DMS53 treated with DMSO at 0.1 percent for 48 hours (cell line): ENCODE results near the gene TAP1.
A peak's percentile ranks its signal among the peaks of the same experiment; 100 is the strongest.

ENCODE experiments used
- DNase-seq: peaks from one replicate; lab custom pipeline; 2025; ENCODE audit not compliant: unreplicated experiment; lab: John Stamatoyannopoulos, UW

Gene TAP1

GRCh38 chr6:32865724-32866443 lies 12.4 kb upstream of the TAP1 start:
- no peak for DNase-seq

DNA sequence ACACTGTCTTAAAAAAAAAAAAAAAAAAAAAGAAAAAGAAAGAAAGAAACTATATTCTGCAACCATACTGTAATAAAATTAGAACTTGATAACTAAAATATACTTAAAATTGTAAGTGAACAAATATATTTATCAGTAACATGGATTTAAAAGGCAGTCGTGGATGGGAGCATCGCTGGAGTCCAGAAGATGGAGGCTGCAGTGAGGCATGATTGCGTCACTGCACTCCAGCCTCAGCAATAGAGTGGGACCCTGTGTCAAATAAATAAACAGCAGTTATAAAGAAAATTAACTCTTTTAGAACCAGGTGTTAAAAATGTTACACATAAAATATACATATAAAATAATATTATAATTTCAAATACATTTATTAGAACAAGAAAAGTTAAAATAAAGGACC lies 9.2 kb upstream of the TAP1 start:
- no peak for DNase-seq

DNA sequence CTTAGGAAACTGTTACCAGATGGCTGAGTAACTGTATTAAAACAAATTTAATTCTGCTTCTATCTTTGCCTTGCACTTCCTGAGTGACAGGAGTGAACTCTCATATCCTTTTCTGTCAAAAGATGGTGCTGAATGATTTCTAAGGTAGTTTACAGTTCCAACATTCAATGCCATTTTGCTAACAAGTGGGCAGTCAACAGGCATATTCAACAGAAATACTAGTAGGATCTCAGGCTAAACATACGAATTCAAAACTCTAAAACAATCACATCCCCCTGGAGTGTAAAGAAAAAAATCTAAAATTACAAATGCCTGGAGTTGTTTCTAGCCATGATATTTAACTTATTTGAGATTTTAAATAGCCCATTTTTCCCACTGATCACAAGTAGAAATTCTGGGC lies 7.2 kb upstream of the TAP1 start:
- DNase-seq = no peak

DNA sequence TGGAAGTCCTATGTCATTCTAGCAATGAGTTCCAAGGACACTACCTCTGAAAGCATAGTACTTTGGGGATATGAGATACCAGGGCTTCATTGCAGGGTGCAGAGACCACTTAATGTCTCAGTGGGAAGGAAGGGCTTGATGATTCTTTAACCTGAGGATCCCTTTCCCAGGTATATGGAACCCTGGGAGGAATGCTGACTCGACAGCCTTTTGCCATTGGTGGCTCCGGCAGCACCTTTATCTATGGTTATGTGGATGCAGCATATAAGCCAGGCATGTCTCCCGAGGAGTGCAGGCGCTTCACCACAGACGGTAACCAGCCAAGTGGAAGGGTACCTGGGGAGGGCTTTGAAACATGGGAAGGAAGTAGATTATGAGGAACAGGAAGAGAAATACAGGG lies 4.7 kb upstream of the TAP1 start:
- no peak for DNase-seq

GRCh38 chr6:32857156-32857891 lies 3.8 kb upstream of the TAP1 start:
- DNase-seq = no peak

GRCh38 chr6:32855467-32856174 lies 2.1 kb upstream of the TAP1 start:
- no peak for DNase-seq

DNA sequence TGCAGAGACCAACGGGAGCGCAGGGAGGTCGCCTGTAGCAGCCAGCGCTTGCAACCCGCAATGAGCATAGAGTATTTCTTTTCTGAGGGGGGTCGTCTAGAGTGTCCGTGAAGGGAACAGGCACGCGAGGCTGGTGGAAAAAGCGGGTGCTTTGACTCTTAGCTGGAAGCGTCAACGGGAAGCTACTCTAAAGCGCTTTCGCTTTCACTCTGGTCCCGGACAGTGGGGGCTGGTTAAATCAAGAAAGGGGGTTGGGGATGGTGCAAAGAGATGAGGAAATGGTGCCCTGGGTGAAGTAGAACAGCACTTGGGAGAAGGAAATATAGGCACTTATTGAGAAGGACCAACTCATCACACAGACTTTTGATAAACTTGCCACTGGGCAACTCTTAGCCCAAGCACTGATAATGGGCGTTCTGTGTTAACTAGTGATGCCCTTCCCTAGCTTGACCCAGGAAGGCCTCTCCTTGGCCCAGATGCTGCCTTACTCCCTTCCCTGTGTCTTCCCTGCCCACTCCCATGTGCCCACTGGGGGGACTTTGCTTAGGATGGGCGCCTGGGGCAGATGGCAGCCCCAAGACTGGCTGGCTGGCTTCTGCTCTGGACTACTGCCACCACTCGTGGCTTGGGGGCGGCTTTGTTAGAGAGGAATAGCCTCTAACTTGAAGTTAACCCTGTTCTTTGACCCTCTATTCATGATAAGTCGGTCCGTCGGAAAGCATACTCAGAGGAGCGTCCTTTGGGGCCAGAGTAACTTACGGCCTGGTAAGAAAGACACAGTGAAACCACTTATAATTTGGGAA lies 1.1 kb upstream of the TAP1 start:
- DNase-seq = peak; percentile 45

DNA sequence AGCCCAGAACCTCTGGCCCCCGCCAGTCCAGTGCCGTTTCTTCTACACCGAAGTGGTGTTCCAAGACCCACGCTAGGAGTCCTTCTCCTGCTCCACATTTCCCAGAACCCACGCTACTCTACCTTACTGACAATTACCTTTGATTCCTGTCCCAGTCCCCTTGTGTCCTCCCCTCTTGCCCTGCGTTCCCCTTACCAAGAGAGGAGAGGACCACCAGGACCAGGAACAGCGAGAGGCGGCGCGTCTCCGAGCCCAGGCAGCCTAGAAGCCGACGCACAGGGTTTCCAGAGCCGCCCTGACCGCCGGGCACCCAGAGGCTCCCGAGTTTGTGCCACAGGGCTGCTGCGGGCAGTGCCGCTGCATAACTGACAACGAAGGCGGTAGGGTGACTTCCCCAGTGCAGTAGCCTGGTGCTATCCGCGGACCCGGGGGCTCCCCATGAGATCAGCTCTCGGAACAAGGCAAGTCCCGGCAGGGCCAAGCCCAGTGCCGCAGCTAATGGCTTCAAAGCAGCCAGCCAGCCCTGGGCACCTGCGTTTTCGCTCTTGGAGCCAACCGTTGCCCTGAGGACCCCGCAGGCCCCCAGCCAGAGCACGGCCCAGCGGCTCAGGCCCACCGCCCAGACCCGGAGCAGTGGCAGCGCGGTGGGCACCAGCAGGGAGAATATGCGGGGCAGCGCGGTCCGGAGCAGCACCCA lies 512 bp downstream of the TAP1 start:
- DNase-seq = no peak

DNA sequence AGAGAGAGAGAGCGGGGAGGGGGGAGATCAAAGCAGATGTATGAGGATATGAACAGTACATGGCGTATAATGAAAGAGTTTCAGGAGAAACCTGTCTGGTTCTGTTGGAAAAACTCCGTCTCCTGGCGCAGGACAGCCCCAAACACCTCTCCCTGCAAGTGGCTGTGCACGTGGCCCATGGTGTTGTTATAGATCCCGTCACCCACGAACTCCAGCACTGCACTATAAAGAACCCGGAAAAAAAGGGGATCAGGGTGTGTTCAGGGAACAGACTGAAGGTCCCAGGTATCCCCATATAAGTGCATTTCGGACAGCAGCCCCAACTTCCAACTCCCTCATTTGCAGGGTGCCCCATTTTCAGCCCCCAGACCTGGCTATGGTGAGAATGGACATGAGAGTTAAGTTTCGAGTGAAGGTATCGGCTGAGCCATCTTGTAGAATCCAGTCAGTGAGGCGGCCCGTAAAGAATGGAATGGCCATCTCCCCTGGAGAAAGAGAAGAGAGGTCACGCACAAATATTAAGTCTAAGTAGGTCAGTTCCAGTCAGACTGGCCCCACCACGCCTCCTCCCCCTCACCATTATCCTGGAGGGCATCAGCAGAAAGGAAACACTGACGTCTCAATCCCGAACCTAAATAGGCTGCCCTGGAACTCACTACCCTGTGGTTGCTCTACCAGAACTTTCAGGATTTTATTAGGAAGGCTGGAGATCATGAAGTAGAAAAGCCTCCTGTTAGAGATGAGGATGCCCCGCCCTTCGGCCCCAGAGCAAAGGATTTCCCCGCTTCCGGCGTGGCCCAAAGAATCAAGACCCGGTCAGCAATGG lies 1.3 kb downstream of the TAP1 start:
- no peak for DNase-seq

DNA sequence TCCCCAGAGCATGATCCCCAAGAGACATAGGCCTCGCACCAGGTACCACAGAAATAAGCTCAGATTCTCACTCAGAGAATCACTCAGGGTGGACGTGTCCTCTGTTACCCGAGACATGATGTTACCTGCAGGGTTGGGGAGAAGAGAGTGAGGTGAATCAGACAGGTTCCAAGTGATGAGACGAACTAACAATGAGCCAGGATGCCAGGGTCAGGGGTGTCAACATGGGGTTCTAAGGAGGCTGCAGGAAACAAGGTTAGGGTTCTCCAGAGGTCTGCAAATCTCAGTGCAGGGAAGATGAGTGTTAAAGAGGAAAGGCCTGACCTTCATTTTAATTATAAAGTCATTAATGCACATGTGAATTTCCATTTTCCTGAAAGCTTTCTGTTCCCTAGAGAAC lies 2.5 kb downstream of the TAP1 start:
- DNase-seq = no peak

GRCh38 chr6:32849126-32849525 lies 4.4 kb downstream of the TAP1 start:
- DNase-seq = no peak

- DNase-seq = no peak
Measured at GRCh38 chr6:32847795-32848194, 5.7 kb downstream of the TAP1 start.

- no peak for DNase-seq
Measured at GRCh38 chr6:32847004-32847403, 6.5 kb downstream of the TAP1 start.

DNA sequence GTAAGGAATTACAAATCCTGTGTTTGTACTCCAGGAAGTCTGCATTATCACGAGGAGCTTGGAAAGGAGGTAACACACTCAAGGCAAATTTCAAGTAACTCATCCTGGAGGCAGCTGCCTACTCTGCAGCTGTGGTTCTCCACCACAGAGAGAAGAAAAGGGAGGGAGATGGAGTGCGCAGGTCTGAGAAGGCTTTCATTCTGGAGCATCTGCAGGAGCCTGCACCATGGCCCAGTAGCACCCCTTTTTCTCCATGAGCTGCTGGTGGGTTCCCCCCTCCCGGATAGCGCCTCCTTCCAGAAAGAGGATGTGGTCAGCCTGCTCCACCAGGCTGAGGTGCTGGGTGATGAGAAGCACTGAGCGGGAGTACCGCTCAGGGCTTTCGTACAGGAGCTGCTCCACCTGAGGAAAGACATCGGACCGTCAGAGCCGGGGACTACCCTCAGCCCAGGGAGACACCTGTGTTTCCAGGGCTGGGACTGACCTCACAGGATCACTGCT lies 8.1 kb downstream of the TAP1 start:
- no peak for DNase-seq

- no peak for DNase-seq
Measured at GRCh38 chr6:32844839-32845383, 8.6 kb downstream of the TAP1 start.

- peak; percentile 98 for DNase-seq
Measured at GRCh38 chr6:32843979-32844838, 9.3 kb downstream of the TAP1 start, which contains the start of gene PSMB8. PSMB8 (minus strand) TSS chr6:32844047; CDS start chr6:32843996, 51 bp downstream.

DNA sequence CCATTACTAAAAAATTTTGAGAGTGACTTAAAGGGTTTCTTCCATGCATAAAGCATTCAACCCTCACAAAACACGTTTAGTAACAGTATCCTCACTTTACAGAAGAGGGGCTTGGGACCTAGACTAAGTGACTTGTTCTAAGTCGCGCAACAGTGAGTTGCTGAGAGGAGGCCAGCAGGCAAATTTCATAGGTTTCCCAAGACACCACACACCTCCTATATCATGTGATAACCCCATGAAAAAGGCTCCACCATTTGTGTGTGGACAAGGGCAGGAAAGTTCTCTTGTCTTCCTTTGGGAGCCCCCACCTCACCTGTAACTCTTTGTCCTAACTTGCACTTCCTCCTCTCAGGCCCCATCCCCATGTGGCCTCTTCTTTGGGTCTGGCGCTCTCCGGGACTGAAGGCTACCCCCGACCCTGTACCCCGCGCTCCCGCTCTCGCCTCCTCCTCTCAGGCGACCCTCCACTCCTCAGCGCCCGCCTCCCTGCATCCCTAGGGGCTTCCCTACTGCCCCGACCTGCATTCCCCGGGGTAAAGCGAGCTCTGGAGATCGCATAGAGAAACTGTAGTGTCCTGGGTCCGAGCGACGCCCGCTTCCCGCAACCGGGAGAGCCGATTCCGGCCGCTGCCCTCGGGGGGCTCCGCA lies 10.0 kb downstream of the TAP1 start:
- peak; percentile 5 for DNase-seq

- DNase-seq = no peak
Measured at GRCh38 chr6:32842690-32843089, 10.8 kb downstream of the TAP1 start.
